HCT116 (cell line): Measurements from ENCODE around the gene FLRT1. TPM values are rescaled to one million over a fixed set of nuclear protein-coding genes. Genes with fewer than 3 reads are reported as not detected.

Experiments
- ATAC-seq: fragments of 200-7000 bp; cut with Tn5 transposase; 2 replicates; pipeline ENCODE4 v1.9.1; 2020; ENCODE audit warnings: mild to moderate bottlenecking, moderate library complexity
- BruUV-seq: library from RNA; stranded (reverse); fragments of 400-500 nt; replicated peaks from 2 replicates; lab custom pipeline; 2021; lab: Mats Ljungman, UMichigan
- CTCF ChIA-PET: fragments of 300-600 bp; sonication (Branson Sonifier 250); formaldehyde crosslinking; loops from one replicate; lab custom pipeline; 2021; ENCODE audit warnings: antibody characterized with exemption; lab: Charles Lee
- POLR2A ChIA-PET: fragments of 300-600, 350-600 bp; sonication (Branson Sonifier 250); formaldehyde crosslinking; loops from one replicate; lab custom pipeline; 2021; ENCODE audit warnings: antibody characterized with exemption; lab: Charles Lee
- RAD21 ChIA-PET, 2 experiments: fragments of 300-600 bp; sonication (Branson Sonifier 250); formaldehyde crosslinking; loops; one replicate each; lab custom pipeline; 2023; ENCODE audit warnings: low total read pairs in 2 of 2; ENCODE audit not compliant: uncharacterized antibody in 2 of 2, unreplicated experiment in 2 of 2, low non-redundant PET in 1 of 2; lab: Charles Lee
- DNase-seq: peaks from one replicate; pipeline ENCODE4 v3.0.0-alpha.2; 2010; ENCODE audit warnings: low read depth, low spot score
- H2AFZ ChIP-seq: fragments of 200-600 bp; shearing (Covaris generic), sonication (generic); 2 replicates; pipeline ENCODE4 v1.6.1; 2017; ENCODE audit warnings: low read depth, mixed run types, mixed read lengths, antibody characterized with exemption, low read length; ENCODE audit not compliant: poor library complexity, severe bottlenecking
- H3K27ac ChIP-seq: 2 replicates; pipeline ENCODE4 v1.5.1; 2012; ENCODE audit warnings: low read depth, low read length
- H3K27me3 ChIP-seq: fragments of 200-600 bp; sonication (generic); 2 replicates; pipeline ENCODE4 v1.6.1; 2016; ENCODE audit warnings: mixed run types, low read length, mixed read lengths; ENCODE audit not compliant: insufficient read depth
- H3K36me3 ChIP-seq, 2 experiments: fragments of 200-500 bp in 1 of 2; fragments of 200-600 bp in 1 of 2; sonication (Bioruptor generic) in 1 of 2; sonication (generic) in 1 of 2; 2 replicates each; pipeline versions ENCODE4 v1.5.1 to v1.6.1; 2014 to 2016; ENCODE audit warnings: low read length in 2 of 2, inconsistent platforms in 1 of 2, mixed read lengths in 1 of 2, mixed run types in 1 of 2; ENCODE audit not compliant: insufficient read depth in 2 of 2, control insufficient read depth in 1 of 2
- H3K4me1 ChIP-seq, 2 experiments: fragments of 200-600 bp in 1 of 2; sonication (generic) in 1 of 2; 2 replicates each; pipeline versions ENCODE4 v1.5.1 to v1.6.1; 2012 to 2017; ENCODE audit warnings: low read length in 2 of 2, inconsistent platforms in 1 of 2, mild to moderate bottlenecking in 1 of 2, mixed read lengths in 1 of 2, mixed run types in 1 of 2, moderate library complexity in 1 of 2; ENCODE audit not compliant: insufficient read depth in 2 of 2, control insufficient read depth in 1 of 2
- H3K4me2 ChIP-seq: fragments of 200-600 bp; sonication (generic); 2 replicates; pipeline ENCODE4 v1.6.1; 2017; ENCODE audit warnings: mixed run types, low read length, mixed read lengths
- H3K4me3 ChIP-seq, 2 experiments: fragments of 200-600 bp in 1 of 2; sonication (generic) in 1 of 2; replicated peaks in 1 of 2; 2 replicates each; pipeline ENCODE4 v1.5.1; 2011 to 2016; ENCODE audit warnings: low read length in 2 of 2, control low read depth in 1 of 2, low read depth in 1 of 2, mild to moderate bottlenecking in 1 of 2, mixed read lengths in 1 of 2, mixed run types in 1 of 2
- H3K79me2 ChIP-seq: fragments of 200-600 bp; sonication (generic); 2 replicates; pipeline ENCODE4 v1.6.1; 2017; ENCODE audit warnings: mild to moderate bottlenecking, mixed run types, low read length, moderate library complexity, mixed read lengths; ENCODE audit not compliant: insufficient read depth
- H3K9ac ChIP-seq: fragments of 200-600 bp; sonication (generic); 2 replicates; pipeline ENCODE4 v1.6.1; 2016; ENCODE audit warnings: low read length, mixed read lengths
- H3K9me2 ChIP-seq: fragments of 200-600 bp; sonication (generic), shearing (Covaris generic); 2 replicates; pipeline ENCODE4 v1.6.1; 2017; ENCODE audit warnings: mixed run types, mild to moderate bottlenecking, moderate library complexity; ENCODE audit not compliant: insufficient read depth
- H3K9me3 ChIP-seq, 2 experiments: fragments of 200-500 bp in 1 of 2; fragments of 200-600 bp in 1 of 2; sonication (Bioruptor generic) in 1 of 2; sonication (generic) in 1 of 2; 2 replicates each; pipeline ENCODE4 v1.6.1; 2014 to 2017; ENCODE audit warnings: low read length in 2 of 2, mixed read lengths in 2 of 2, inconsistent platforms in 1 of 2, low read depth in 1 of 2, mild to moderate bottlenecking in 1 of 2, mixed run types in 1 of 2, moderate library complexity in 1 of 2; ENCODE audit not compliant: control insufficient read depth in 1 of 2, insufficient read depth in 1 of 2
- H4K20me1 ChIP-seq: fragments of 200-600 bp; sonication (generic), shearing (Covaris generic); 2 replicates; pipeline ENCODE4 v1.6.1; 2017; ENCODE audit warnings: mixed run types, mild to moderate bottlenecking, moderate library complexity; ENCODE audit not compliant: insufficient read depth
- EZH2 ChIP-seq: fragments of 200-600 bp; sonication (generic); IDR thresholded peaks from 2 replicates; pipeline ENCODE4 v1.6.1; 2017; ENCODE audit warnings: antibody characterized with exemption, mixed run types
- EZH2phosphoT487 ChIP-seq: fragments of 200-600 bp; IDR thresholded peaks from 2 replicates; pipeline ENCODE4 v1.6.1; 2018; ENCODE audit warnings: antibody characterized with exemption, borderline replicate concordance
- MAX ChIP-seq: IDR thresholded peaks from 2 replicates; pipeline ENCODE4 v1.6.1; 2012
- POLR2A ChIP-seq: IDR thresholded peaks from 2 replicates; pipeline ENCODE4 v1.7.0; 2011; ENCODE audit warnings: borderline replicate concordance; ENCODE audit not compliant: insufficient read depth, insufficient read length; ENCODE audit errors: extremely low read depth
- RAD21 ChIP-seq: IDR thresholded peaks from 2 replicates; pipeline ENCODE4 v1.6.1; 2012; ENCODE audit warnings: low read depth, mild to moderate bottlenecking
- SIN3A ChIP-seq: IDR thresholded peaks from 2 replicates; pipeline ENCODE4 v1.6.1; 2012; ENCODE audit warnings: low read depth
- SP1 ChIP-seq: IDR thresholded peaks from 2 replicates; pipeline ENCODE4 v1.6.1; 2012; ENCODE audit warnings: low read depth
- TCF7L2 ChIP-seq: IDR thresholded peaks from 2 replicates; pipeline ENCODE4 v1.7.0; 2011; ENCODE audit warnings: borderline replicate concordance, inconsistent platforms; ENCODE audit not compliant: insufficient read depth, insufficient read length; ENCODE audit errors: extremely low read depth
- ZBTB33 ChIP-seq: IDR thresholded peaks from 2 replicates; pipeline ENCODE4 v1.6.1; 2011; ENCODE audit warnings: mild to moderate bottlenecking, low read length, moderate library complexity; ENCODE audit not compliant: insufficient replicate concordance; ENCODE audit errors: extremely low read depth
- intact Hi-C: fragments of 100-400 bp; cut with micrococcal nuclease; formaldehyde crosslinking; loops from 2 replicates; pipeline ENCODE4 v1.10.0; 2022
- total RNA-seq: library from RNA; stranded (reverse); gene quantifications from one replicate; pipeline ENCODE4 v1.2.1, GENCODE V29; 2021; ENCODE audit not compliant: unreplicated experiment
- TF ChIP-seq, protein P1 (sequence below): IDR thresholded peaks from 2 replicates; pipeline ENCODE4 v1.6.1; 2012

Gene FLRT1
- total RNA-seq, 1 experiment from 2014 or later: 0.15 TPM

DNA sequence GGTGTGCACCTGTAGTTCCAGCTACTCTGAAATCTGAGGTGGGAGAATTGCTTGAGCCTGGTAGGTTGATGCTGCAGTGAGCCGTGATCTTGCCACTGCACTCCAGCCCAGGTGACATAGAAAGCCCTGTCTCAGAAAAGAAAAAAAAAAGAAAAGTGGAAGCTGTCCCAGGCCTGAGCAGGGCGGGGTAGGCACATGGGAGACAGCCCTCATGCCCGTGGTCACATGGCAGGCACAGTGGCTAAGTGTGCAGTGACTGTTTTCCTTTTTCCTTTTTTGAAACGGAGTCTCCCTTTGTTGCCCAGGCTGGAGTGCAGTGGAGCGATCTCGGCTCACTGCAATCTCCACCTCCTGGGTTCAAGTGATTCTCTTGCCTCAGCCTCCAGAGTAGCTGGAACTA lies 41.7 kb upstream of the FLRT1 start:
- RAD21 ChIA-PET: no interaction called here
- peaks cover 21% of the 10 kb centered on the region; the same call in 1 of the 2 replicates for H3K79me2 ChIP-seq
- H3K9ac ChIP-seq: no peak overlapping the region
- POLR2A ChIA-PET: no interaction called here
- CTCF ChIA-PET: no interaction called here
- peaks cover 10 to 38% of the 10 kb centered on the region in 2 experiments for H3K36me3 ChIP-seq
- intact Hi-C loops: no loop called here
- ATAC-seq: no peak
- no peak overlapping the region for H3K4me3 ChIP-seq
- no TSS peak for BruUV-seq
- H3K4me2 ChIP-seq: no peak overlapping the region
- H3K9me3 ChIP-seq: no peaks in the 10 kb centered on the region
- no peak overlapping the region for H2AFZ ChIP-seq
- no peaks in the 10 kb centered on the region for H3K27me3 ChIP-seq
- peaks cover 0 to 4% of the 10 kb centered on the region in 2 experiments; a peak in 1 of 4 replicates for H3K4me1 ChIP-seq
- H4K20me1 ChIP-seq: no peaks in the 10 kb centered on the region
- no peak for DNase-seq
- H3K9me2 ChIP-seq: no peaks in the 10 kb centered on the region
- TF ChIP-seq RAD21 (no peak), SP1 (no peak), EZH2 (no peak), POLR2A (no peak), TCF7L2 (no peak), MAX (no peak), ZBTB33 (no peak), EZH2phosphoT487 (no peak), SIN3A (no peak)
- TF ChIP-seq, protein P1, sequence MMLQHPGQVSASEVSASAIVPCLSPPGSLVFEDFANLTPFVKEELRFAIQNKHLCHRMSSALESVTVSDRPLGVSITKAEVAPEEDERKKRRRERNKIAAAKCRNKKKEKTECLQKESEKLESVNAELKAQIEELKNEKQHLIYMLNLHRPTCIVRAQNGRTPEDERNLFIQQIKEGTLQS: no peak
- TF ChIP-seq, all 23 proteins: peak for 0
- H3K27ac ChIP-seq: no peak overlapping the region
